Glutamatergic neuron (in vitro differentiated cells): Measurements from ENCODE around the gene PTPRN2. TPM values are rescaled to one million over a fixed set of nuclear protein-coding genes. Genes with fewer than 3 reads are reported as not detected.
A peak's percentile ranks its signal among the peaks of the same experiment; 100 is the strongest.

Source experiments
- DNase-seq: peaks from one replicate; pipeline ENCODE4 v3.0.0; 2022
- H3K27ac Mint-ChIP-seq: one replicate; pipeline ENCODE4 v1.8.0; 2020; ENCODE audit warnings: mild to moderate bottlenecking, mixed read lengths, inconsistent platforms; ENCODE audit not compliant: unreplicated experiment
- H3K27me3 Mint-ChIP-seq: one replicate; pipeline ENCODE4 v1.8.0; 2020; ENCODE audit warnings: mild to moderate bottlenecking, moderate library complexity, mixed read lengths, inconsistent platforms; ENCODE audit not compliant: unreplicated experiment
- H3K36me3 Mint-ChIP-seq: one replicate; pipeline ENCODE4 v1.8.0; 2020; ENCODE audit warnings: mild to moderate bottlenecking, mixed read lengths, inconsistent platforms; ENCODE audit not compliant: unreplicated experiment
- H3K4me1 Mint-ChIP-seq: one replicate; pipeline ENCODE4 v1.8.0; 2020; ENCODE audit warnings: mild to moderate bottlenecking, low read depth, mixed read lengths, inconsistent platforms; ENCODE audit not compliant: unreplicated experiment
- H3K4me3 Mint-ChIP-seq: one replicate; pipeline ENCODE4 v1.8.0; 2020; ENCODE audit warnings: mild to moderate bottlenecking, mixed read lengths, inconsistent platforms; ENCODE audit not compliant: unreplicated experiment
- H3K9me3 Mint-ChIP-seq: one replicate; pipeline ENCODE4 v1.8.0; 2020; ENCODE audit warnings: mild to moderate bottlenecking, moderate library complexity, mixed read lengths, inconsistent platforms; ENCODE audit not compliant: unreplicated experiment
- CTCF ChIP-seq: fragments of 200-600 bp; sonication (generic); IDR thresholded peaks from one replicate; pipeline ENCODE4 v1.5.0; 2021; ENCODE audit not compliant: partially characterized antibody, unreplicated experiment
- total RNA-seq: library from RNA; stranded (reverse); fragmentation: NEBNext Ultra II Directional; extraction: Animal tissue kit (Norgen Biotek cat#: 25700); gene quantifications from one replicate; pipeline ENCODE4 v1.2.1, GENCODE V29; 2021; ENCODE audit not compliant: unreplicated experiment

PTPRN2 gene
- total RNA-seq, 1 donor from 2014 or later = 49.0 TPM

GRCh38 chr7:158475679-158476052 lies 112.0 kb downstream of the PTPRN2 start:
- Mint-ChIP-seq H3K9me3 (peaks cover 9% of the 10 kb centered on the region), H3K36me3 (peaks cover 7% of the 10 kb centered on the region), H3K27ac (no peak overlapping the region), H3K27me3 (peaks cover 18% of the 10 kb centered on the region), H3K4me1 (peaks cover 29% of the 10 kb centered on the region), H3K4me3 (no peak overlapping the region)
- TF ChIP-seq CTCF = no peak
- DNase-seq = no peak

GRCh38 chr7:158475036-158475678 lies 112.5 kb downstream of the PTPRN2 start:
- H3K36me3 Mint-ChIP-seq = peaks cover 2% of the 10 kb centered on the region
- H3K9me3 Mint-ChIP-seq = peaks cover 9% of the 10 kb centered on the region
- no peak overlapping the region for H3K4me3 Mint-ChIP-seq
- H3K27me3 Mint-ChIP-seq = peaks cover 16% of the 10 kb centered on the region
- DNase-seq = no peak
- no peak for TF ChIP-seq CTCF
- H3K27ac Mint-ChIP-seq = no peak overlapping the region
- H3K4me1 Mint-ChIP-seq = peaks cover 30% of the 10 kb centered on the region

GRCh38 chr7:158474488-158474887 lies 113.1 kb downstream of the PTPRN2 start:
- peak overlapping the region; percentile 33 for H3K27ac Mint-ChIP-seq
- no peak for TF ChIP-seq CTCF
- DNase-seq = no peak
- no peaks in the 10 kb centered on the region for H3K36me3 Mint-ChIP-seq
- H3K9me3 Mint-ChIP-seq = peaks cover 9% of the 10 kb centered on the region
- H3K4me1 Mint-ChIP-seq = peaks cover 36% of the 10 kb centered on the region
- H3K4me3 Mint-ChIP-seq = no peak overlapping the region
- H3K27me3 Mint-ChIP-seq = peaks cover 14% of the 10 kb centered on the region

- Mint-ChIP-seq H3K36me3 (no peaks in the 10 kb centered on the region), H3K4me1 (peaks cover 35% of the 10 kb centered on the region), H3K27ac (no peak overlapping the region), H3K9me3 (peaks cover 9% of the 10 kb centered on the region), H3K27me3 (peaks cover 14% of the 10 kb centered on the region), H3K4me3 (no peak overlapping the region)
- DNase-seq = no peak
- TF ChIP-seq CTCF = no peak
These were observed 113.7 kb downstream of the PTPRN2 start for GRCh38 chr7:158473946-158474345.

- peak overlapping the region; percentile 59 for H3K4me3 Mint-ChIP-seq
- DNase-seq = peak; percentile 65
- H3K9me3 Mint-ChIP-seq = peaks cover 9% of the 10 kb centered on the region
- peak overlapping the region; percentile 77 for H3K27ac Mint-ChIP-seq
- H3K4me1 Mint-ChIP-seq = peaks cover 39% of the 10 kb centered on the region
- H3K36me3 Mint-ChIP-seq = no peaks in the 10 kb centered on the region
- H3K27me3 Mint-ChIP-seq = peaks cover 13% of the 10 kb centered on the region
- no peak for TF ChIP-seq CTCF
These were observed 114.4 kb downstream of the PTPRN2 start for GRCh38 chr7:158473221-158473620.
